SK-N-SH (cell line): ENCODE results near the gene CYTH4. TPM values are rescaled to one million over a fixed set of nuclear protein-coding genes. Genes with fewer than 3 reads are reported as not detected.
A peak's percentile ranks its signal among the peaks of the same experiment; 100 is the strongest.

Experiments used
- CTCF ChIA-PET: fragments of 300-600, 350-600 bp; formaldehyde crosslinking; extraction: SDS; loops from one replicate; lab custom pipeline; 2021; lab: Yijun Ruan, JAX
- POLR2A ChIA-PET: fragments of 350-600 bp; sonication (Branson Sonifier 250); formaldehyde crosslinking; extraction: SDS; loops from one replicate; lab custom pipeline; 2020; ENCODE audit warnings: antibody characterized with exemption, inconsistent platforms; lab: Yijun Ruan, JAX
- DNase-seq: peaks from one replicate; pipeline ENCODE4 v3.0.0; 2012
- H2AFZ ChIP-seq: fragments of 200-600 bp; sonication (generic); 2 replicates; pipeline ENCODE4 v1.8.1; 2016; ENCODE audit warnings: antibody characterized with exemption, mild to moderate bottlenecking, low read depth
- H3F3A ChIP-seq: fragments of 200-600 bp; sonication (generic); replicated peaks from 2 replicates; pipeline ENCODE3; 2016; ENCODE audit warnings: antibody characterized with exemption, mild to moderate bottlenecking; ENCODE audit not compliant: insufficient read depth
- H3K27ac ChIP-seq, 2 experiments: fragments of 200-500 bp in 1 of 2; fragments of 200-600 bp in 1 of 2; sonication (Bioruptor generic) in 1 of 2; sonication (generic), shearing (Covaris generic) in 1 of 2; 2 replicates each; pipeline versions ENCODE4 v1.5.1 to v1.6.1; 2014 to 2016; ENCODE audit warnings: low read depth in 2 of 2, inconsistent platforms in 1 of 2, low read length in 1 of 2, mild to moderate bottlenecking in 1 of 2, mixed read lengths in 1 of 2
- H3K27me3 ChIP-seq: fragments of 200-600 bp; sonication (generic), shearing (Covaris generic); 2 replicates; pipeline ENCODE4 v1.6.1; 2016; ENCODE audit warnings: mixed run types; ENCODE audit not compliant: insufficient read depth
- H3K36me3 ChIP-seq, 2 experiments: fragments of 200-500 bp in 1 of 2; fragments of 200-600 bp in 1 of 2; sonication (Bioruptor generic) in 1 of 2; sonication (generic) in 1 of 2; replicated peaks in 1 of 2; 2 replicates each; pipeline versions ENCODE3 to v1.5.1; 2014 to 2016; ENCODE audit warnings: low read length in 1 of 2, mild to moderate bottlenecking in 1 of 2; ENCODE audit not compliant: insufficient read depth in 2 of 2, control insufficient read depth in 1 of 2
- H3K4me1 ChIP-seq, 2 experiments: fragments of 200-500 bp in 1 of 2; fragments of 200-600 bp in 1 of 2; sonication (Bioruptor generic) in 1 of 2; sonication (generic), shearing (Covaris generic) in 1 of 2; 2 replicates each; pipeline versions ENCODE4 v1.5.1 to v1.6.1; 2014 to 2016; ENCODE audit warnings: low read depth in 1 of 2, low read length in 1 of 2, mixed run types in 1 of 2; ENCODE audit not compliant: insufficient read depth in 2 of 2, control insufficient read depth in 1 of 2
- H3K4me2 ChIP-seq: fragments of 200-600 bp; sonication (generic), shearing (Covaris generic); 2 replicates; pipeline ENCODE4 v1.6.1; 2017; ENCODE audit warnings: mixed run types
- H3K4me3 ChIP-seq, 2 experiments: fragments of 200-500 bp in 1 of 2; fragments of 200-600 bp in 1 of 2; sonication (Bioruptor generic) in 1 of 2; sonication (generic), shearing (Covaris generic) in 1 of 2; 2 replicates each; pipeline versions ENCODE4 v1.5.1 to v1.8.1; 2014 to 2016; ENCODE audit warnings: low read depth in 2 of 2, inconsistent platforms in 1 of 2, low read length in 1 of 2, mild to moderate bottlenecking in 1 of 2, mixed read lengths in 1 of 2, moderate library complexity in 1 of 2
- H3K79me2 ChIP-seq: fragments of 200-600 bp; sonication (generic); 2 replicates; pipeline ENCODE4 v1.8.1; 2017; ENCODE audit warnings: mild to moderate bottlenecking; ENCODE audit not compliant: insufficient read depth
- H3K9ac ChIP-seq: fragments of 200-600 bp; sonication (generic); 2 replicates; pipeline ENCODE4 v1.6.1; 2017; ENCODE audit warnings: mixed run types
- H3K9me2 ChIP-seq: fragments of 200-600 bp; sonication (generic); 2 replicates; pipeline ENCODE4 v1.6.1; 2017; ENCODE audit warnings: mixed run types
- H3K9me3 ChIP-seq: fragments of 200-600 bp; sonication (generic); 2 replicates; pipeline ENCODE4 v1.6.1; 2017; ENCODE audit warnings: mixed run types, mild to moderate bottlenecking, moderate library complexity
- H4K20me1 ChIP-seq: fragments of 200-600 bp; sonication (generic); 2 replicates; pipeline ENCODE4 v1.6.1; 2017; ENCODE audit warnings: mild to moderate bottlenecking, mixed run types; ENCODE audit not compliant: insufficient read depth
- GABPA ChIP-seq: IDR thresholded peaks from 2 replicates; pipeline ENCODE4 v1.4.0; 2012; ENCODE audit warnings: low read depth, mild to moderate bottlenecking
- MEF2A ChIP-seq: IDR thresholded peaks from 2 replicates; pipeline ENCODE4 v1.4.0; 2012; ENCODE audit warnings: low read depth, borderline replicate concordance
- MXI1 ChIP-seq: IDR thresholded peaks from 2 replicates; pipeline ENCODE4 v1.6.1; 2012; ENCODE audit warnings: mild to moderate bottlenecking, low read depth, low read length, improper control_type of control experiment
- NFIC ChIP-seq: IDR thresholded peaks from 2 replicates; pipeline ENCODE4 v1.4.0; 2012; ENCODE audit warnings: borderline replicate concordance
- NRF1 ChIP-seq: IDR thresholded peaks from 2 replicates; pipeline ENCODE4 v1.6.1; 2012; ENCODE audit warnings: low read depth, mild to moderate bottlenecking, low read length
- RCOR1 ChIP-seq: fragments of 150-350 bp; IDR thresholded peaks from 2 replicates; pipeline ENCODE4 v1.6.1; 2017; ENCODE audit warnings: antibody characterized with exemption, low read length
- RFX5 ChIP-seq: IDR thresholded peaks from 2 replicates; pipeline ENCODE4 v1.6.1; 2012; ENCODE audit warnings: mild to moderate bottlenecking, improper control_type of control experiment, low read length
- SMC3 ChIP-seq: IDR thresholded peaks from 2 replicates; pipeline ENCODE4 v1.6.1; 2012; ENCODE audit warnings: low read depth, low read length, improper control_type of control experiment
- TCF12 ChIP-seq: IDR thresholded peaks from 2 replicates; pipeline ENCODE4 v1.4.0; 2012
- WGBS: methylation state at CpG from one replicate; pipeline ENCODE4 v1.1.6; 2017; ENCODE audit warnings: low lambda C conversion rate; 5-methylcytosine and 5-hydroxymethylcytosine counted together
- polyA plus RNA-seq, 3 experiments: library from polyadenylated mRNA; depleted of rRNA; stranded (reverse); fragments of >200 nt; gene quantifications; 2 replicates each; pipeline ENCODE4 v1.2.3, GENCODE V29; 2012
- TF ChIP-seq, protein P1 (sequence below): IDR thresholded peaks from 2 replicates; pipeline ENCODE4 v1.4.0; 2012; ENCODE audit warnings: low read depth, borderline replicate concordance
- TF ChIP-seq, protein P2 (sequence below): fragments of 200-600 bp; sonication (generic); IDR thresholded peaks from 2 replicates; pipeline ENCODE4 v1.6.1; 2017; ENCODE audit warnings: antibody characterized with exemption, mild to moderate bottlenecking, moderate library complexity
- TF ChIP-seq, protein P3 (sequence below): IDR thresholded peaks from 2 replicates; pipeline ENCODE4 v1.4.0; 2012; ENCODE audit warnings: low read depth
- TF ChIP-seq, protein P4 (sequence below): IDR thresholded peaks from 2 replicates; pipeline ENCODE4 v1.4.0; 2012; ENCODE audit warnings: low read depth, borderline replicate concordance

CYTH4 gene
- polyA plus RNA-seq, 1 of the 3 experiments (the other 2 are of a cell fraction), result 0.07 TPM

DNA sequence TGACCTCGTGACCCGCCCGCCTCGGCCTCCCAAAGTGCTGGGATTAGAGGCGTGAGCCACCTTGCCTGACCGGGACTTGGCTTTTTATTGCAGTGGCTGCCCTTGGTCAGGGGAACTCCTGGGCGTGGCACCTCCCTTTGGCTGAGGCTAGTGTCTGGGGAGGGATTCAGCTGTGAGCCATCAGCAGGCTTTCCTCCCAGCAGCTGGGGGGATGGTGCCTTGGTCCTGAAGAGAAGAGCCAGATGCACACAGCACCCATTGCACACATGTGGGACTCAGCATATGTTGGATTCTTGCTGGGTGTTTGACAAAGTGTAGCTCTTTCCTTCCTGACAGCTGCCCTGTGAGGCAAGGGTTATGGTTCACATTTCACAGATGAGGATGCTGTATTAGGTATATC is 8.4 kb downstream of the CYTH4 start:
- Histone ChIP-seq H3K4me1 (no peaks in the 10 kb centered on the region), H2AFZ (no peak overlapping the region), H3K9ac (no peak overlapping the region), H3K27ac (no peak overlapping the region), H3K9me3 (no peaks in the 10 kb centered on the region), H3K4me3 (no peak overlapping the region), H3K27me3 (no peaks in the 10 kb centered on the region), H3K79me2 (no peaks in the 10 kb centered on the region), H4K20me1 (no peaks in the 10 kb centered on the region), H3F3A (no peaks in the 10 kb centered on the region), H3K36me3 (no peaks in the 10 kb centered on the region), H3K9me2 (no peaks in the 10 kb centered on the region), H3K4me2 (no peak overlapping the region)
- ChIA-PET CTCF (no interaction called here), POLR2A (no interaction called here)
- no peak for TF ChIP-seq GABPA
- DNase-seq, result no peak
- 81% methylated on average over 7 of the region's 7 CpGs for WGBS

DNA sequence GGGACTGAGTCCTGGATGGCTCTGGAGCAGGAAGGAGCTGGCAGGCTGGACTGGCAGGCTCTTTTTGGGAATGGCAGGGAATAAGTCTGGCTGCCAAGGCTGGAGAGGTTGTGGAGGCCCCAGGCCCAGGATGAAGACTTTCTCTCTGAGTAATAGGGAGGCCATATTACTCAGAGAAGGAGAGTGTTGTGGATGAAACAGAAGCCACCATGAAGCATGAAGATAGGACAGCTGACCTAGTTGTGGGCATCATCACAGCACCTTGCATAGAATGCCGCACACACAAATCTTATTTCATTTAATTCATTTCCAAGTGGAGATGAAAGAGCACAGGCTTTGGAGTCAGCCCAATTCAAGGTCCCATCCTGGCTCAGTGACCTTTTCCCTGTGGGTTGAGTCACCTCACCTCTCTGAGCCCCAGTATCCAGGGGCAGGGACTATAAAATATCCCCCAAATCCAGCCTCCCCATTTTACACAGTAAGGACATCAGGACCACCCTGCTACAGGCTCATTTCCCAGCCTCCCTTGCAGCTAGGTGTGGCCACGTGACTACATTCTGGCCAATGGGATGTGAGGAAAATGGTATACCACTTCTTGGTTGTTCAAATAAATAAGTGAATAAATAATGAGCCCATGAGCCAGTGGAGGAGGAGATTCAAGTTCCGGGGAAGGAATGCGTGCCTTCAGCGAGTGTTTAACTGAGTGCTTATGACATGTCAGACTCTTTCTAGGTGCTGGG is 9.4 kb downstream of the CYTH4 start:
- DNase-seq, result no peak

DNA sequence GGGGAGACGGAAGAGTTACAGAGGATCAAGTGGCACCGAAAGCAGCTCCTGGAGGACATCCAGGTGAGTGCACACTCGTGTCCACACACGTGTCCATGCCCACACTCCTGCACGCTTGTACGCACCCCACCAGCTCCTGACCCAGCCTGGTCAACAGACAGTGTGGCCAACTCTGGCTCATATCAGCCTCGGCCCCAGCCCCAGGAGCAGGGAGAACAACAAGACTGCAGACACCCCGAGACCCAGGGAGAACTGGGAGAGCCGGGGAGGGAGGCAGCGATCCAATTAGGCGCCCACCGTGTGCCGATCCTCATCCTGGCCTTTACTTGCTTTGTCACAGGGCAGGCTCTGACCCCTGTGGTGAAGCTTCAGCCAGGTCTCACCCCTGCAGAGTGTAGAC is 10.3 kb downstream of the CYTH4 start:
- TF ChIP-seq, protein P1, sequence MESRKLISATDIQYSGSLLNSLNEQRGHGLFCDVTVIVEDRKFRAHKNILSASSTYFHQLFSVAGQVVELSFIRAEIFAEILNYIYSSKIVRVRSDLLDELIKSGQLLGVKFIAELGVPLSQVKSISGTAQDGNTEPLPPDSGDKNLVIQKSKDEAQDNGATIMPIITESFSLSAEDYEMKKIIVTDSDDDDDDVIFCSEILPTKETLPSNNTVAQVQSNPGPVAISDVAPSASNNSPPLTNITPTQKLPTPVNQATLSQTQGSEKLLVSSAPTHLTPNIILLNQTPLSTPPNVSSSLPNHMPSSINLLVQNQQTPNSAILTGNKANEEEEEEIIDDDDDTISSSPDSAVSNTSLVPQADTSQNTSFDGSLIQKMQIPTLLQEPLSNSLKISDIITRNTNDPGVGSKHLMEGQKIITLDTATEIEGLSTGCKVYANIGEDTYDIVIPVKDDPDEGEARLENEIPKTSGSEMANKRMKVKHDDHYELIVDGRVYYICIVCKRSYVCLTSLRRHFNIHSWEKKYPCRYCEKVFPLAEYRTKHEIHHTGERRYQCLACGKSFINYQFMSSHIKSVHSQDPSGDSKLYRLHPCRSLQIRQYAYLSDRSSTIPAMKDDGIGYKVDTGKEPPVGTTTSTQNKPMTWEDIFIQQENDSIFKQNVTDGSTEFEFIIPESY, result no peak
- TF ChIP-seq, protein P2, sequence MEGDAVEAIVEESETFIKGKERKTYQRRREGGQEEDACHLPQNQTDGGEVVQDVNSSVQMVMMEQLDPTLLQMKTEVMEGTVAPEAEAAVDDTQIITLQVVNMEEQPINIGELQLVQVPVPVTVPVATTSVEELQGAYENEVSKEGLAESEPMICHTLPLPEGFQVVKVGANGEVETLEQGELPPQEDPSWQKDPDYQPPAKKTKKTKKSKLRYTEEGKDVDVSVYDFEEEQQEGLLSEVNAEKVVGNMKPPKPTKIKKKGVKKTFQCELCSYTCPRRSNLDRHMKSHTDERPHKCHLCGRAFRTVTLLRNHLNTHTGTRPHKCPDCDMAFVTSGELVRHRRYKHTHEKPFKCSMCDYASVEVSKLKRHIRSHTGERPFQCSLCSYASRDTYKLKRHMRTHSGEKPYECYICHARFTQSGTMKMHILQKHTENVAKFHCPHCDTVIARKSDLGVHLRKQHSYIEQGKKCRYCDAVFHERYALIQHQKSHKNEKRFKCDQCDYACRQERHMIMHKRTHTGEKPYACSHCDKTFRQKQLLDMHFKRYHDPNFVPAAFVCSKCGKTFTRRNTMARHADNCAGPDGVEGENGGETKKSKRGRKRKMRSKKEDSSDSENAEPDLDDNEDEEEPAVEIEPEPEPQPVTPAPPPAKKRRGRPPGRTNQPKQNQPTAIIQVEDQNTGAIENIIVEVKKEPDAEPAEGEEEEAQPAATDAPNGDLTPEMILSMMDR, result no peak
- TF ChIP-seq SMC3 (no peak), MEF2A (no peak), NFIC (no peak), RFX5 (no peak), NRF1 (no peak), TCF12 (no peak), RCOR1 (no peak)
- TF ChIP-seq, protein P3, sequence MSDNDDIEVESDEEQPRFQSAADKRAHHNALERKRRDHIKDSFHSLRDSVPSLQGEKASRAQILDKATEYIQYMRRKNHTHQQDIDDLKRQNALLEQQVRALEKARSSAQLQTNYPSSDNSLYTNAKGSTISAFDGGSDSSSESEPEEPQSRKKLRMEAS, result no peak
- TF ChIP-seq, all 33 proteins: peak for 0
- H3K9ac ChIP-seq, result no peak overlapping the region
- H3F3A ChIP-seq, result no peaks in the 10 kb centered on the region
- no peaks in the 10 kb centered on the region for H3K36me3 ChIP-seq
- H4K20me1 ChIP-seq, result no peaks in the 10 kb centered on the region
- no peaks in the 10 kb centered on the region for H3K4me1 ChIP-seq
- WGBS, result 85% methylated on average over 11 of the region's 13 CpGs
- H2AFZ ChIP-seq, result no peak overlapping the region
- H3K27me3 ChIP-seq, result no peaks in the 10 kb centered on the region
- H3K9me3 ChIP-seq, result no peaks in the 10 kb centered on the region
- no peaks in the 10 kb centered on the region for H3K79me2 ChIP-seq
- H3K27ac ChIP-seq, result no peak overlapping the region
- no peak overlapping the region for H3K4me3 ChIP-seq
- ChIA-PET CTCF (interaction anchor here (0.7 to 0.8 kb wide), 2 partner anchors 9 to 164 kb away, joined by 3 read pairs; no protein-coding TSS in a partner anchor), POLR2A (no interaction called here)
- H3K9me2 ChIP-seq, result no peaks in the 10 kb centered on the region
- H3K4me2 ChIP-seq, result no peak overlapping the region
- no peak for DNase-seq

More for the DNA sequence above, 9.4 kb downstream of the CYTH4 start:
- no peaks in the 10 kb centered on the region for H4K20me1 ChIP-seq
- no peaks in the 10 kb centered on the region for H3K9me2 ChIP-seq
- no peak overlapping the region for H3K4me2 ChIP-seq
- H3F3A ChIP-seq, result no peaks in the 10 kb centered on the region
- H3K4me3 ChIP-seq, result no peak overlapping the region
- no peak for TF ChIP-seq MXI1
- TF ChIP-seq, protein P4, sequence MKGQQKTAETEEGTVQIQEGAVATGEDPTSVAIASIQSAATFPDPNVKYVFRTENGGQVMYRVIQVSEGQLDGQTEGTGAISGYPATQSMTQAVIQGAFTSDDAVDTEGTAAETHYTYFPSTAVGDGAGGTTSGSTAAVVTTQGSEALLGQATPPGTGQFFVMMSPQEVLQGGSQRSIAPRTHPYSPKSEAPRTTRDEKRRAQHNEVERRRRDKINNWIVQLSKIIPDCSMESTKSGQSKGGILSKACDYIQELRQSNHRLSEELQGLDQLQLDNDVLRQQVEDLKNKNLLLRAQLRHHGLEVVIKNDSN, result peak; percentile 42; the same call in 1 of the 2 replicates
- H3K27me3 ChIP-seq, result no peaks in the 10 kb centered on the region
- H3K4me1 ChIP-seq, result no peaks in the 10 kb centered on the region
- POLR2A ChIA-PET, result no interaction called here
- CTCF ChIA-PET, result no interaction called here
- H2AFZ ChIP-seq, result no peak overlapping the region
- H3K9me3 ChIP-seq, result no peaks in the 10 kb centered on the region
- H3K9ac ChIP-seq, result no peak overlapping the region
- H3K36me3 ChIP-seq, result no peaks in the 10 kb centered on the region
- WGBS, result 83% methylated on average over 5 of the region's 5 CpGs
- H3K79me2 ChIP-seq, result no peaks in the 10 kb centered on the region
- no peak overlapping the region for H3K27ac ChIP-seq
